T follicular helper cell (primary cell): ENCODE measurements around the gene DDX46.
"Not testable (repeated sequence)": the region's sequence is repeated elsewhere in the genome, so short reads cannot be mapped to it uniquely, and the experiment has no call there.

Experiments
- DNase-seq: peaks from one replicate; pipeline ENCODE4 v3.0.0-alpha.2; 2020; ENCODE audit warnings: low read depth

DDX46 gene

GRCh38 chr5:134845335-134845851, 86.8 kb downstream of the DDX46 start:
- DNase-seq = no peak

GRCh38 chr5:134845852-134846640, 87.5 kb downstream of the DDX46 start, which contains the start of gene C5orf24:
Gene C5orf24 (plus strand): TSS chr5:134845968. CDS start chr5:134854901, 8,933 bp downstream.
- peak; percentile 86 for DNase-seq

- DNase-seq = no peak
These were observed 88.0 kb downstream of the DDX46 start for GRCh38 chr5:134846641-134846960.

- DNase-seq = not testable (repeated sequence)
These were observed 90.9 kb downstream of the DDX46 start for GRCh38 chr5:134849434-134849933.

GRCh38 chr5:134851307-134851923, 92.8 kb downstream of the DDX46 start:
- no peak for DNase-seq

- not testable (repeated sequence) for DNase-seq
These were observed 97.9 kb downstream of the DDX46 start for GRCh38 chr5:134856465-134856864.

GRCh38 chr5:134857401-134857800, 98.8 kb downstream of the DDX46 start:
- DNase-seq = no peak

- no peak for DNase-seq
These were observed 106.1 kb downstream of the DDX46 start for GRCh38 chr5:134864707-134865106.

GRCh38 chr5:134873494-134873893, 114.9 kb downstream of the DDX46 start:
- peak; percentile 16 for DNase-seq

- peak; percentile 67 for DNase-seq
These were observed 115.6 kb downstream of the DDX46 start, which contains the start of gene TXNDC15 for GRCh38 chr5:134873987-134874830. Gene TXNDC15 (plus strand): TSS chr5:134874371. CDS start chr5:134874428, 57 bp downstream.

GRCh38 chr5:134874831-134875655, 116.5 kb downstream of the DDX46 start:
- DNase-seq = no peak

GRCh38 chr5:134877159-134877558, 118.6 kb downstream of the DDX46 start:
- no peak for DNase-seq

GRCh38 chr5:134878403-134878802, 119.8 kb downstream of the DDX46 start:
- no peak for DNase-seq

- DNase-seq = no peak
These were observed 120.9 kb downstream of the DDX46 start for GRCh38 chr5:134879456-134879855.
